ENCODE results near the gene MTA2.
"Not testable (repeated sequence)": the region's sequence is repeated elsewhere in the genome, so short reads cannot be mapped to it uniquely, and the experiment has no call there.

Gene MTA2

GRCh38 chr11:62592146-62592815 is 9.4 kb downstream of the MTA2 start:
- no peak for DNase-seq (ENCODE audit: low read depth in 3 of 3)

- DNase-seq (ENCODE audit: low read depth in 3 of 3), result peak; percentile 88 to 95 (median 92)
These were observed 10.1 kb downstream of the MTA2 start, which contains the start of gene TUT1 for GRCh38 chr11:62591448-62592145. Gene TUT1 (minus strand): TSS chr11:62591523. CDS start chr11:62591485, 38 bp downstream.

DNA sequence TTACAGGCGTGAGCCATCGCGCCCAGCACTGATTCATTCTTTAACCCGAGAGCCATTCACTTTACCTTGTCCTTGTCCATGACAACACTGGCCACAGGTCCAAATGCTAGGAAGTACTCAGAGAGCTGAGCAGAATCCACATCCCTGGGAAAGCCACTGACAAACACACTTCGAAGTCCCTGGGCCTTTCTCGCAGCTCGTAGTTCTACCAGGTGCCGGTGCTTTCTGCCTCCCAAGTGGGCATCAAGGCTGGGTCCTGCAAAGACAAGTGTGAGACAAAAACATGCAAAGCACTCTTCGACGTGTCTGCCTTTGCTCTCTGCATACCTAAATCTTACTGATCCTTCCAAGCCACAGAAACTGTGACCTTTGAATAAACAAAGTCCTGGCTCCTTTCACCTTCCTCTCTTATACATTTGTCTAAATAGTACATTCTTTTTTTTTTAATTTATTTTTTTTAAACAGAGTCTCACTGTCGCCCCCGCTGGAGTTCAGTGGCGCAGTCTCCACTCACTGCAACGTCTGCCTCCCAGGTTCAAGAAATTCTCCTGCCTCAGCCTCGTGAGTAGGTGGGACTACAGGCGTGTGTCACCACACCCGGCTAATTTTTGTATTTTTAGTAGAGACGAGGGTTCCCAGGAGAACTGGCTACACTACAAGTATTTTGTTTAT is 12.6 kb downstream of the MTA2 start:
- DNase-seq (ENCODE audit: low read depth in 3 of 3), result no peak

- DNase-seq (ENCODE audit: low read depth in 3 of 3), result not testable (repeated sequence)
These were observed 16.3 kb downstream of the MTA2 start for GRCh38 chr11:62585356-62585755.

DNA sequence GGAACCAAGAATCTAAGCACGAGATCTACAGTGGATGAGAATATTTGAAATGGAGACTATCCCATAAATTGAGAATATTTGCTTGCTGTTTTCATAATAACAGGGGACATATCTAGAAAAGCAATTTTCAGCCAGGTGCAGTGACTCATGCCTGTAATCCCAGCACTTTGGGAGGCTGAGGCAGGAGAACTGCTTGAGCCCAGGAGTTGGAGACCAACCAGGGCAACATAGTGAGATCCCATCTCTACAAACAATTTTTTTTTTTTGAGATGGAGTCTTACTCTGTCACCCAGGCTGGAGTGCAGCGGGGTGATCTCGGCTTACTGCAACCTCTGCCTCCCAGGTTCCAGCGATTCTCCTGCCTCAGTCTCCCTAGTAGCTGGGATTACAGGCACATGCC is 19.9 kb downstream of the MTA2 start:
- not testable (repeated sequence) for DNase-seq (ENCODE audit: low read depth in 3 of 3)

DNA sequence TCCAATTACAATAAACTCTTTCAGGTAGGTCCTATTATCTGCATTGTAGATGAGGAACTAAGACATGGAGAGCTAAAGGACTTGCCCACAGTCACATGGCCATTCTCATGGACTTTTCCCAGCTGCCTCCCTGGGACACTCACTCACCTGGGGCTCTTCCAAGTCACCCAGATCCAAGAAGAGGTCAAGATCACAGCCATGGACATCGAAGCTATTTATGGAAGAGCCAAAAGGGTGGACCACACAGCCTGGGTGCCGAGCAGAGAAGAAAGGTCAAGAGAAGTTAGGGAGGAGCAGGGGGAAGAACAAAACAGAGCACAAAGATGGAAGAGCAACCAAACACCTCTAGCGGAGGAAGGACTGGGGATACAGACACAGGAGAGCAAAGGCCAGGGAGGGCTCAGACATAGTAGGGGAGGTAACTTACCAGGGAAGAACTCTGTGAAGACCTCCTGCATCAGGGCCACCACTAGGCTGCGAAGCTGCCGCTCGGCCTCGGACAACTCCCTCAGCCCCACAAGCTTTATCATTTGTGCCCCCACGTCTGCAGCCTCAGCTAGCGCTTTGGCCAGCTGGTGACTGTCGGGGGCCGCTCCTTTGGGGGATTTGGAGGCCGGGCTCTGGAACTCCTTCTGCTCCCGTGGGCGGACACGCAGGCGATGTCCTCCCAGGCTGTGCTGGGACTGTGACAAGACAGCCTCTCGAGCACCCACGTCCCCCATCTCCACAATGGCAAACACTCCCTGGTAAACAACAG is 20.5 kb downstream of the MTA2 start:
- no peak for DNase-seq (ENCODE audit: low read depth in 3 of 3)

- DNase-seq (ENCODE audit: low read depth in 3 of 3), result no peak
These were observed 22.4 kb downstream of the MTA2 start for GRCh38 chr11:62579252-62579651.

DNA sequence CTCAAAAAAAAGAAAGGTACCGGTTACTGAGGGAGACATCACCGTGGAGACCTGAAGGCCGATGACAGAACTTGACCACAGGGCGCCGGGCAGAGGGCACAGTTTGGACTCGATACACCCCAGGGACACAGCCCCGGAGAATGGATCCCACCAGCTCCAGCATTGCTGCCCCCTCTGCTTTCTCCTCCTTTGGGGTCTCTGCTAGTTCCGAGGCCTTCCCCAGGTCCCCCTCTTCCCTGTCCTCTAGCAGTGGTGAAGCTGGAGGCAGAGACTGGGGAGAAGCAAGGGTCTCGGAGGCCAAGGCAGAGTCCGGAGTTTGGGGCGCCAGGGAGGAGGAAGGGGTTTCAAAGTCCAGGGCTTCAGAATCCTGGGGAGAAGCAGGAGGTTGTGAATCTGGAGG is 23.1 kb downstream of the MTA2 start:
- DNase-seq (ENCODE audit: low read depth in 3 of 3), result no peak

DNA sequence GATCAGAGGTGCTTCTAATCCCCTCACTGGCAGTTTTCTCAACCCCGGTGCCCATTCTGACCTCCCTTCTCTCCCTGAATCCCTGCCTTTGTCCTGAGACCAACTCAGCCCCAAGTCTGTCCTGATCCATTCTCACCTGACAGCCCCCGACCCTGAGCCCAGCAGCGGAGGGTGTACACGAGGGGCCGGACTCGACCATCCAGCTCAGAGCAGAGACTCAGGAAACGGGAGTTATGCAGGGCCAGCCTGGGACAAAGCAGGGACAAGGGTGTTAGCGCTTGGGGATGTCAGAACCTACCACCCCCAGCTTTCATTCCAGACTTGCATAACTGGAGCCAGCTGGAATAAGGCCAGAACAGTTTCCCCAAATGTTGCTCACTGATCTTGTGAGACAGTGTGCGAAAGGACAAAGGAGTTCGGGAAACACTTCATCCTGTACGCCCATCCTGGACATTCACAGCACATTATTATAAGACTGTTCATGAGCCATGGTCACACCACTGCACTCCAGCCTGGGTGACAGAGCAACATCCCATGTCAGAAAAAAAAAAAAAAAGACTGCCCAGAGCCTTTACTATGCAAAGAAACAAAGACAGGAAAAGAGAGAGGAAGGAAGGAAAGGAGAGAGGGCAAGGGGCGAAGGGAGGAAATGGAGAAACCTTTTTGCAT is 24.5 kb downstream of the MTA2 start:
- no peak for DNase-seq (ENCODE audit: low read depth in 3 of 3)

DNA sequence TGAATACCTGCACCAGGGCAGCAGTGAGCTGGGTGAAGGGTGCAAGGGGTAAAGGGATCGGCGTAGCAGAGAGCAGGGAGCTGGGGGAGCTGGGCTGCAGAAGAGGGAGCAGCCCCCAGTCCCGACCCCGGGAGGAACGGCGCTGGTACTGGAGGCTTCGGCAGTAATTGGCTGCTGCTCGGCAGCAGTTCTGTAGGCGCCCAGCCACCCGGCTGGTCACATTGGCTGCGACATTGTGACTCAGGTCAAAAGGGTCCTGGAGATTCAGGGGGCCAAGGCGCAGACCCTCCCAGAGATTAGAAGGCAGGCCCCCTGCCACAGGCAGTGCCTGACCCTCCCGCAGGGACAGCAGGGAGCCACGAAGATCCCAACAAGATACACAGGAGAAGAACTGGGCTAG is 25.8 kb downstream of the MTA2 start:
- no peak for DNase-seq (ENCODE audit: low read depth in 3 of 3)

GRCh38 chr11:62575156-62575555 is 26.5 kb downstream of the MTA2 start:
- no peak for DNase-seq (ENCODE audit: low read depth in 3 of 3)

- DNase-seq (ENCODE audit: low read depth in 3 of 3), result no peak
These were observed 27.1 kb downstream of the MTA2 start for GRCh38 chr11:62574363-62575071.

DNA sequence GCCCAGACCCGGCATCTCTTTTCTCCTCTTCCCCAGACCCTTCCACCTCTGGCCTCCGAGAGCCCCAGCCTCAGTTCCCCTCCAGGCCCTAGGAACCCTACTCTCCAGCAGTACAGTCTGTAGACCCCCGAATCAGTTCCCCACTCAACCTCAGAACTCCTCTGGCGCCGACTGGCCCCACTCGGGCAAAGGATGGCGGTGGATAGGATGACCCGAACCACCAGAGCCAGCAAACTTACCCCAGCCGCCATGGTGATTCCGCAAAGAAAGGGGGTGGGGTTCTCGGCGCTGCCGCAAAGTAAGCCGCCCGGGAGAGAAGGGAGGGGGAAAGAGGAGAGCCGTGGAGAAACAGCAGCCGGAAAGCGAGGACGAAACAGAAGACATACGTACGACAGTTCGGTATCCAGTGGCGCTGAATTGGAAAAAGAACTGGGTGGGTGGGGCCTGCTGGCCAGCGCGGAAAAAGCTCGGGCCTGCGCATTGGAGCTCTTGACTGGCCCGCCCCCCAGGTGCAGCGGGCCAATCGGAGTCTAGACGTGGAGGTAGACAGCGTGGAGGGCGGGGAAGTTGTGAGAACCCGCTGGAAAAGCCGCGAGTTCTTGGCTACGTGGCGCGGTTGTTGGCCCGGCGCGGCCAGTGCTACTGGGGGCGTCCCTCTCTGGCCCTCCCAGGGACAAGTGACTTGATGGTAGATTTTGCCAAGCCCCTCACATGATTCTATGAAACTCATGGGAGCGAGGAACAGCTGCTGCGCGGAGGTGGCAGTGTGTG is 27.9 kb downstream of the MTA2 start, which contains the start of gene EEF1G:
Gene EEF1G, minus strand, starts transcription at position 300 of the 771 bp plus-strand sequence. Its CDS starts 49 bp downstream, at position 251.
- peak; percentile 92 to 98 (median 96) for DNase-seq (ENCODE audit: low read depth in 3 of 3)

DNA sequence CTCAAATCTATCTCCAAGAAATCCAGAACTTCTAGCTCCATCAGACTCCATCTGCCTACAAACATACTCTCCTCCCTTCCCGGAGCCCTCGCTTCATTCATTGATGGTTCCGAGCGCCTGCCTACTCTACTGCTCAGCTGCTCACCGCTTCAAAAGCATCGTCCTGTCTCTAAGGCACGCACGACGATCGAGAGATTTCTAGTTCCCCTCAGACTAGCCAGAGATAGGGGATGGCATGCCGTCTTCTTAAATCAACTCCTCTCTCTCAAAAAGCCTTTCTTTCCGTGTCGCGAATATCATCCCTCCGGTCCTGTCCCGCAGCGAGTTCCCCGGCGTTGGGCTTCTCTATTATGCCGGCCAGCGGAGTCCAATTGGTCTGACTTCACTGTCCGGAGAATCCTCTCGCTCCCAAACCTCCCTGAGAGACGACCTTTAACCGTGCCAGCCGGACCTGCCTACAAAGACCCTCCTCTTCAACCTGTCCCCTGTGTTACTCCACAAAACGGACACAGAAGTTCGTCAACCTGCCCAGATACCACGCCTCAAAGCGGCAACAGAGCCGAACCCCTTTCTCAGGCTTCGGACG is 28.6 kb downstream of the MTA2 start:
- no peak for DNase-seq (ENCODE audit: low read depth in 3 of 3)

DNA sequence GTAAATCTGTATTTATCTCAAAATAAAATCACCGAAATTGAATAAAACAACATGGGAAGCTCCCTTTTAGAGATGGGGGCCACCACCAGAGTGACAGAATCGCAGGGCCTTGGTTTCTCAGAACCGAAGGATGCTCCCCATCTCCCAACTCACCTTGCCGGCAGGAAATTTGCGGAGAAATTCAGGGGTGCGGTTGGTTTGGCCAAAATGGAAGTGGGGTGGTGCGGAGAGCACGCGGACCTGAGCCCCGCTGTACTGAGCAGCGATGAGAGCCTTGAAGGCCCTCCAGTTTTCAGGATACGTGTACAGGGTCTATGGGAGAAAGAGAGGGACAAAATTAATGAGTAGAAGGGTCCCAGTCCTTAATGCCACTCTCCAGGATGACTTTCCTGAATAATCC is 29.2 kb downstream of the MTA2 start:
- no peak for DNase-seq (ENCODE audit: low read depth in 3 of 3)

GRCh38 chr11:62571493-62571892 is 30.2 kb downstream of the MTA2 start:
- DNase-seq (ENCODE audit: low read depth in 3 of 3), result not testable (repeated sequence)

GRCh38 chr11:62570903-62571302 is 30.8 kb downstream of the MTA2 start:
- not testable (repeated sequence) for DNase-seq (ENCODE audit: low read depth in 3 of 3)

GRCh38 chr11:62569611-62570010 is 32.1 kb downstream of the MTA2 start:
- DNase-seq (ENCODE audit: low read depth in 3 of 3), result no peak

GRCh38 chr11:62567018-62567633 is 34.5 kb downstream of the MTA2 start:
- DNase-seq (ENCODE audit: low read depth in 3 of 3), result no peak

Data from stimulated activated CD4-positive, alpha-beta T cell treated with anti-CD3 and anti-CD28 coated beads, TNF-alpha, amount 100 ng/mL, for 48 hours (primary cell).